Loucy (cell line): ENCODE data around the gene SUSD6.

ENCODE experiments used
- H2AFZ ChIP-seq: fragments of 200-600 bp; sonication (generic); 2 replicates; pipeline ENCODE4 v1.6.0; 2016; ENCODE audit warnings: antibody characterized with exemption, mild to moderate bottlenecking, low read length, moderate library complexity
- H3F3A ChIP-seq: fragments of 200-600 bp; 2 replicates; pipeline ENCODE4 v1.6.0; 2016; ENCODE audit warnings: antibody characterized with exemption, low read depth, mild to moderate bottlenecking
- H3K27me3 ChIP-seq: fragments of 200-600 bp; sonication (generic); 2 replicates; pipeline ENCODE4 v1.6.1; 2014; ENCODE audit warnings: low read length, mild to moderate bottlenecking; ENCODE audit not compliant: insufficient read depth, poor library complexity, severe bottlenecking
- H3K36me3 ChIP-seq: fragments of 200-600 bp; sonication (generic); 2 replicates; pipeline ENCODE4 v1.6.1; 2016; ENCODE audit warnings: low read length; ENCODE audit not compliant: insufficient read depth
- H3K4me1 ChIP-seq: fragments of 200-600 bp; sonication (generic); 2 replicates; pipeline ENCODE4 v1.5.1; 2014; ENCODE audit warnings: low read length, mild to moderate bottlenecking; ENCODE audit not compliant: insufficient read depth, poor library complexity, severe bottlenecking
- H3K4me2 ChIP-seq: fragments of 200-600 bp; sonication (generic); 2 replicates; pipeline ENCODE4 v1.6.0; 2014; ENCODE audit warnings: antibody characterized with exemption, low read length, low read depth, mild to moderate bottlenecking; ENCODE audit not compliant: poor library complexity, severe bottlenecking
- H3K4me3 ChIP-seq: fragments of 200-600 bp; sonication (generic); 2 replicates; pipeline ENCODE4 v1.5.1; 2014; ENCODE audit warnings: low read length, mild to moderate bottlenecking, mixed read lengths; ENCODE audit not compliant: poor library complexity, severe bottlenecking
- H3K79me2 ChIP-seq: fragments of 200-600 bp; sonication (generic); 2 replicates; pipeline ENCODE4 v1.6.1; 2014; ENCODE audit warnings: low read length; ENCODE audit not compliant: insufficient read depth
- H3K9ac ChIP-seq: fragments of 200-600 bp; sonication (generic); 2 replicates; pipeline ENCODE4 v1.6.0; 2014; ENCODE audit warnings: mild to moderate bottlenecking, low read depth, low read length, moderate library complexity; ENCODE audit not compliant: poor library complexity, severe bottlenecking
- H3K9me2 ChIP-seq: fragments of 200-600 bp; sonication (generic); replicated peaks from 2 replicates; pipeline ENCODE4 v1.6.1; 2016; ENCODE audit warnings: low read depth, low read length, mixed read lengths
- H3K9me3 ChIP-seq: fragments of 200-600 bp; sonication (generic); 2 replicates; pipeline ENCODE4 v1.6.1; 2014; ENCODE audit warnings: mild to moderate bottlenecking, antibody characterized with exemption, low read length, low read depth; ENCODE audit not compliant: insufficient read depth
- H4K20me1 ChIP-seq: fragments of 200-600 bp; sonication (generic); 2 replicates; pipeline ENCODE4 v1.6.0; 2014; ENCODE audit warnings: antibody characterized with exemption, low read length, mild to moderate bottlenecking; ENCODE audit not compliant: insufficient read depth, poor library complexity, severe bottlenecking
- CTCF ChIP-seq: fragments of 200-600 bp; sonication (generic); conservative IDR thresholded peaks from 2 replicates; pipeline ENCODE4 v1.5.1; 2014; ENCODE audit warnings: mild to moderate bottlenecking, antibody characterized with exemption, low read length
- EZH2phosphoT487 ChIP-seq: fragments of 200-600 bp; IDR thresholded peaks from 2 replicates; pipeline ENCODE4 v1.6.1; 2018; ENCODE audit warnings: antibody characterized with exemption, mild to moderate bottlenecking, moderate library complexity, borderline replicate concordance

Gene SUSD6

GRCh38 chr14:69673104-69673503 is 61.7 kb downstream of the SUSD6 start:
- Histone ChIP-seq H3K9me2 (no peaks in the 10 kb centered on the region), H4K20me1 (peaks cover 36% of the 10 kb centered on the region), H3K4me1 (peaks cover 29% of the 10 kb centered on the region), H3K27me3 (no peaks in the 10 kb centered on the region), H3K9ac (no peak overlapping the region), H3F3A (no peaks in the 10 kb centered on the region), H3K36me3 (peaks cover 12% of the 10 kb centered on the region; the same call in 1 of the 2 replicates), H3K9me3 (no peaks in the 10 kb centered on the region), H3K4me2 (no peak overlapping the region), H3K79me2 (peaks cover 99% of the 10 kb centered on the region), H3K4me3 (no peak overlapping the region), H2AFZ (no peak overlapping the region)
- no peak for TF ChIP-seq CTCF
- TF ChIP-seq EZH2phosphoT487: no peak

- no peak for TF ChIP-seq EZH2phosphoT487
- TF ChIP-seq CTCF: peak; percentile 27; the same call in 1 of the 2 replicates
- Histone ChIP-seq H3K9me3 (no peaks in the 10 kb centered on the region), H4K20me1 (peaks cover 36% of the 10 kb centered on the region), H3K27me3 (no peaks in the 10 kb centered on the region), H2AFZ (no peak overlapping the region), H3K4me2 (no peak overlapping the region), H3K9me2 (no peaks in the 10 kb centered on the region), H3K4me3 (no peak overlapping the region), H3K79me2 (peaks cover 97% of the 10 kb centered on the region), H3F3A (no peaks in the 10 kb centered on the region), H3K9ac (no peak overlapping the region), H3K36me3 (peaks cover 15% of the 10 kb centered on the region; the same call in 1 of the 2 replicates), H3K4me1 (peaks cover 29% of the 10 kb centered on the region)
Observed at GRCh38 chr14:69673578-69674305, 62.3 kb downstream of the SUSD6 start.

GRCh38 chr14:69674546-69675244 is 63.3 kb downstream of the SUSD6 start:
- Histone ChIP-seq H3K4me2 (no peak overlapping the region), H3K79me2 (peaks cover 97% of the 10 kb centered on the region), H3K9me2 (no peaks in the 10 kb centered on the region), H3K4me3 (no peak overlapping the region), H3F3A (no peaks in the 10 kb centered on the region), H3K27me3 (no peaks in the 10 kb centered on the region), H3K4me1 (peaks cover 29% of the 10 kb centered on the region), H4K20me1 (peaks cover 34% of the 10 kb centered on the region), H2AFZ (no peak overlapping the region), H3K36me3 (peaks cover 16% of the 10 kb centered on the region; the same call in 1 of the 2 replicates), H3K9me3 (no peaks in the 10 kb centered on the region), H3K9ac (no peak overlapping the region)
- TF ChIP-seq EZH2phosphoT487: no peak
- no peak for TF ChIP-seq CTCF
